ENCODE data around the gene PTPRD. TPM values are rescaled to one million over a fixed set of nuclear protein-coding genes. Genes with fewer than 3 reads are reported as not detected.

The PTPRD gene
- total RNA-seq, 1 experiment from 2014 or later = 0.02 TPM

GRCh38 chr9:9914174-9914573 lies 698.6 kb downstream of the PTPRD start:
- no peak overlapping the region for H3K4me2 ChIP-seq (ENCODE audit: low read length)
- ChIA-PET RAD21 (ENCODE audit: low non-redundant PET in 1 of 2, low total read pairs in 2 of 2, uncharacterized antibody in 2 of 2, unreplicated experiment in 2 of 2) (no interaction called here), POLR2A (no interaction called here), CTCF (no interaction called here)
- no peaks in the 10 kb centered on the region for H3K79me2 ChIP-seq (ENCODE audit: insufficient read depth, low read length)
- no TSS peak for BruUV-seq (replicated peaks)
- H3K4me3 ChIP-seq (replicated peaks in 1 of 2; ENCODE audit: low read depth in 1 of 2, low read length in 2 of 2) = no peak overlapping the region
- no peak overlapping the region for H3K9ac ChIP-seq (ENCODE audit: low read length)
- H4K20me1 ChIP-seq (ENCODE audit: insufficient read depth) = no peaks in the 10 kb centered on the region
- intact Hi-C loops (cut with micrococcal nuclease) = no loop called here
- no peak overlapping the region for H3K27ac ChIP-seq (ENCODE audit: low read depth, low read length)
- ATAC-seq (no peak), DNase-seq (ENCODE audit: low read depth, low spot score) (no peak)
- H2AFZ ChIP-seq (ENCODE audit: low read depth, low read length, poor library complexity, severe bottlenecking) = no peak overlapping the region
- no peaks in the 10 kb centered on the region for H3K9me2 ChIP-seq (ENCODE audit: insufficient read depth)
- H3K27me3 ChIP-seq (ENCODE audit: insufficient read depth, low read length) = no peaks in the 10 kb centered on the region
- H3K4me1 ChIP-seq (ENCODE audit: control insufficient read depth in 1 of 2, insufficient read depth in 2 of 2, low read length in 2 of 2) = no peaks in the 10 kb centered on the region
- H3K9me3 ChIP-seq (ENCODE audit: control insufficient read depth in 1 of 2, insufficient read depth in 1 of 2, low read depth in 1 of 2, low read length in 2 of 2) = peaks cover 17 to 26% of the 10 kb centered on the region in 2 experiments; a peak in 3 of 4 replicates
- TF ChIP-seq SIN3A (IDR thresholded peaks at IDR 0.05; ENCODE audit: low read depth) = no peak
- no peak for TF ChIP-seq RAD21 (IDR thresholded peaks at IDR 0.05; ENCODE audit: low read depth)
- TF ChIP-seq TCF7L2 (IDR thresholded peaks at IDR 0.05; ENCODE audit: borderline replicate concordance, extremely low read depth, insufficient read depth, insufficient read length) = no peak
- TF ChIP-seq ZFX (IDR thresholded peaks at IDR 0.05) = no peak
- no peak for TF ChIP-seq ATF3 (IDR thresholded peaks at IDR 0.05)
- TF ChIP-seq CEBPB (IDR thresholded peaks at IDR 0.05; ENCODE audit: low read depth) = no peak
- no peak for TF ChIP-seq JUND (IDR thresholded peaks at IDR 0.05)
- TF ChIP-seq CBX3 (IDR thresholded peaks at IDR 0.05; ENCODE audit: low read depth) = no peak
- no peak for TF ChIP-seq ZNF274 (IDR thresholded peaks at IDR 0.05; ENCODE audit: low read depth, low read length)
- no peak for TF ChIP-seq EZH2 (IDR thresholded peaks at IDR 0.05)
- H3K36me3 ChIP-seq (ENCODE audit: control insufficient read depth in 1 of 2, insufficient read depth in 2 of 2, low read length in 2 of 2) = no peaks in the 10 kb centered on the region

DNA sequence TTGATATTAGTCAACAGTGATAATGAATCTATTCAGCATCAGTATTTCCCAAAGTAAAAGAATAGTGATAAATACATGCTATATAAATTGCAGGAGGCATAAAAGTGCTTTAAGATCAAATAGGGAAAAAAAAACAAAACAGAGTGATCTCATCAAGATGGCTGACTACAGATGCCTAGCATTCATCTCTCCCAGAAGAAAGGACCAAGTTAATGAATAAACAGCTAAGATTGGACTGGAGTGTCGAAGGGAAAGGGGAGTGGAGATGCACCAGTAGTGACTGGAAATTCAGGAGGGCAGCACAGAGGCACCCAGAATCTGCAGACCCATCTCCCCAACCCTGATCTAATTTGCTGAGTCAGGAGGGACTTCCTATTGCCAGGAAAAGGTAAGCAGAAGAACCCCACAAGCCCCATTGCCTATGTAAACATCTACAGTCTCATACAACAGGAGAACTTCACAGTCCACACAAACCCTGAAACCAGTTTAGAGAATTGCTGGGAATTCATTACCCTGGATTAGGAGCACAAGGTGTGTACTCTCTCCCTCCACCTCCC lies 699.4 kb downstream of the PTPRD start:
- intact Hi-C loops (cut with micrococcal nuclease) = no loop called here
- RAD21 ChIA-PET (ENCODE audit: low non-redundant PET in 1 of 2, low total read pairs in 2 of 2, uncharacterized antibody in 2 of 2, unreplicated experiment in 2 of 2) = no interaction called here
- no peaks in the 10 kb centered on the region for H3K27me3 ChIP-seq (ENCODE audit: insufficient read depth, low read length)
- H3K4me2 ChIP-seq (ENCODE audit: low read length) = no peak overlapping the region
- POLR2A ChIA-PET = no interaction called here
- no peaks in the 10 kb centered on the region for H3K4me1 ChIP-seq (ENCODE audit: control insufficient read depth in 1 of 2, insufficient read depth in 2 of 2, low read length in 2 of 2)
- TF ChIP-seq CTCF (IDR thresholded peaks at IDR 0.05 in 2 of 3, conservative IDR thresholded peaks at IDR 0.05 in 1 of 3; ENCODE audit: borderline replicate concordance in 1 of 3, insufficient read depth in 1 of 3, low read depth in 2 of 3, low read length in 2 of 3) = no peak
- TF ChIP-seq EZH2 (IDR thresholded peaks at IDR 0.05) = no peak
- no peak for TF ChIP-seq EGR1 (IDR thresholded peaks at IDR 0.05; ENCODE audit: low read depth)
- TF ChIP-seq JUND (IDR thresholded peaks at IDR 0.05) = no peak
- TF ChIP-seq SRF (IDR thresholded peaks at IDR 0.05; ENCODE audit: low read depth) = no peak
- no peak for TF ChIP-seq POLR2AphosphoS5 (IDR thresholded peaks at IDR 0.05; ENCODE audit: low read depth, low read length)
- TF ChIP-seq, protein P1, sequence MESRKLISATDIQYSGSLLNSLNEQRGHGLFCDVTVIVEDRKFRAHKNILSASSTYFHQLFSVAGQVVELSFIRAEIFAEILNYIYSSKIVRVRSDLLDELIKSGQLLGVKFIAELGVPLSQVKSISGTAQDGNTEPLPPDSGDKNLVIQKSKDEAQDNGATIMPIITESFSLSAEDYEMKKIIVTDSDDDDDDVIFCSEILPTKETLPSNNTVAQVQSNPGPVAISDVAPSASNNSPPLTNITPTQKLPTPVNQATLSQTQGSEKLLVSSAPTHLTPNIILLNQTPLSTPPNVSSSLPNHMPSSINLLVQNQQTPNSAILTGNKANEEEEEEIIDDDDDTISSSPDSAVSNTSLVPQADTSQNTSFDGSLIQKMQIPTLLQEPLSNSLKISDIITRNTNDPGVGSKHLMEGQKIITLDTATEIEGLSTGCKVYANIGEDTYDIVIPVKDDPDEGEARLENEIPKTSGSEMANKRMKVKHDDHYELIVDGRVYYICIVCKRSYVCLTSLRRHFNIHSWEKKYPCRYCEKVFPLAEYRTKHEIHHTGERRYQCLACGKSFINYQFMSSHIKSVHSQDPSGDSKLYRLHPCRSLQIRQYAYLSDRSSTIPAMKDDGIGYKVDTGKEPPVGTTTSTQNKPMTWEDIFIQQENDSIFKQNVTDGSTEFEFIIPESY (IDR thresholded peaks at IDR 0.05; ENCODE audit: extremely low read depth, insufficient replicate concordance, low read length) = no peak
- TF ChIP-seq RAD21 (IDR thresholded peaks at IDR 0.05; ENCODE audit: low read depth) = no peak
- no peak for TF ChIP-seq CBX3 (IDR thresholded peaks at IDR 0.05; ENCODE audit: low read depth)
- no peaks in the 10 kb centered on the region for H4K20me1 ChIP-seq (ENCODE audit: insufficient read depth)
- no peaks in the 10 kb centered on the region for H3K9me2 ChIP-seq (ENCODE audit: insufficient read depth)
- H3K9ac ChIP-seq (ENCODE audit: low read length) = no peak overlapping the region
- peaks cover 15 to 25% of the 10 kb centered on the region in 2 experiments; a peak in 3 of 4 replicates for H3K9me3 ChIP-seq (ENCODE audit: control insufficient read depth in 1 of 2, insufficient read depth in 1 of 2, low read depth in 1 of 2, low read length in 2 of 2)
- H2AFZ ChIP-seq (ENCODE audit: low read depth, low read length, poor library complexity, severe bottlenecking) = no peak overlapping the region
- DNase-seq (ENCODE audit: low read depth, low spot score) (no peak), ATAC-seq (no peak)
- H3K79me2 ChIP-seq (ENCODE audit: insufficient read depth, low read length) = no peaks in the 10 kb centered on the region
- CTCF ChIA-PET = no interaction called here
- no peak overlapping the region for H3K27ac ChIP-seq (ENCODE audit: low read depth, low read length)
- BruUV-seq (replicated peaks) = no TSS peak
- H3K4me3 ChIP-seq (replicated peaks in 1 of 2; ENCODE audit: low read depth in 1 of 2, low read length in 2 of 2) = no peak overlapping the region
- no peaks in the 10 kb centered on the region for H3K36me3 ChIP-seq (ENCODE audit: control insufficient read depth in 1 of 2, insufficient read depth in 2 of 2, low read length in 2 of 2)
